Nucleus accumbens (tissue), 56 donors: ENCODE data around the gene RRP1.
A peak's percentile ranks its signal among the peaks of the same experiment; 100 is the strongest.

Source experiments
- DNase-seq, 56 donors: peaks; one replicate each; lab custom pipeline; 2025; lab: John Stamatoyannopoulos, UW

RRP1 gene

DNA sequence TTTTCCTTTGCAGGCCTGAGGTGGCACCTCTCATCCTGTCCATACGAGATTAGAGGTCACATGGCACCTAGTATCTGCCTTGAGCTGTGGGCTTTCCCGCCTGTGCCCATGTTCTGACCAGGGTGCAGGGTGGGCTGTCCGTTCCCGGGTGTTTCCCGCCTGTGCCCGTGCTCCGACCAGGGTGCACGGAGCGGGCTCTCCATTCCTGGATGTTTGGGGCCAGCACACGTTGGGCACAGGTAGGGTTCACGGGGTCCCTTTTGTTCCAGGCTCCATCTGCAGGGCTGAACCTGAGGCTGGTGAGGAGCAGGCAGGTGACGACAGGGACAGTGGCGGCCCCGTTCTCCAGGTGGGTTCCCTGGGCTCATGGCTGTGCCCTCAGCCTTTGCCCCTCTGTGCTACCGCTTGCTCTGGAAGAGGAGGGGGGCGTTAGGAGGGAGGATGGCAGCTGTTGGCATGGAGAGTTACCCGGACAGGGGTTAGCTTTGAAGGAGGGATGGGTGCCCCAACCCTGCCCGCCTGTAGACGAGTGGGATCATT lies 10.0 kb downstream of the RRP1 start:
- DNase-seq = no peak

DNA sequence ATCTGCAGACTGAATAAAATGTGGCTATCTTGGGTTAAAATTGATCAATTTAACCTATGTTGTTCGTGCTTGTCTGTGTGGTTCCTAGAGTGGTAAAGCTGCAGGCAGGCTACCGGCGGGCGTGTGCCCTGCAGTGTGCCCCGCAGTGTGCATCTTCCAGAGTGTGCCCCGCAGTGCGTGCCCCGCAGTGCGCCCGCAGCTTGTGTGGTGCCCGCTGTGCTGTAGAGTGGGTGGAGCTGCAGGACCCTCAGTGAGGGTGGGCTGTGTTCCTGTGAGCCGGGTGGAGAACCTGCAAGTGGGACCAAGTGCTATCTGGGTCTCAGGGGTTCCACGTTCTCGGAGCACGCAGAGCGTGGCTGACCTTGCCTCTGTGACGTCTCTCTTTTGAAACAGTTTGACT lies 10.7 kb downstream of the RRP1 start:
- no peak for DNase-seq

DNA sequence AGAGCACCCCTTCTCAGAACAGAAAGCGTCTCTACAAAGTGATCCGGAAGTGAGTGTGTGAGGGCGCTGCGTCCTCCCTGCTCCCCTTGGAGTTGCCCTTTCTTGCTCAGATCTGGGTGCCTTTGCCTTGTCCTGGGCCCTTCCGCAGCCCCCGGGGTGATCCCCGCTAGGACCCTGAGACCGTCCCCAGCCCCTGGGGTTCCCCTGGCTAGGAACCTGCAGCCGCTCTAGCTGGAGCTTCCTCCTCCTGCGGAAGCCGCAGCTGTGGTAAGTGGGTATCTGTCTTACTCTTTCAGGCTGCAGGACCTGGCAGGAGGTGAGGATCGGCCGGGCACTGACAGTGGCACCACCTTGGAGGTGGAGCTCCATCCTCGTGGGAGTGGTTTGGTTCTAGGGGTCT lies 11.2 kb downstream of the RRP1 start:
- no peak for DNase-seq

DNA sequence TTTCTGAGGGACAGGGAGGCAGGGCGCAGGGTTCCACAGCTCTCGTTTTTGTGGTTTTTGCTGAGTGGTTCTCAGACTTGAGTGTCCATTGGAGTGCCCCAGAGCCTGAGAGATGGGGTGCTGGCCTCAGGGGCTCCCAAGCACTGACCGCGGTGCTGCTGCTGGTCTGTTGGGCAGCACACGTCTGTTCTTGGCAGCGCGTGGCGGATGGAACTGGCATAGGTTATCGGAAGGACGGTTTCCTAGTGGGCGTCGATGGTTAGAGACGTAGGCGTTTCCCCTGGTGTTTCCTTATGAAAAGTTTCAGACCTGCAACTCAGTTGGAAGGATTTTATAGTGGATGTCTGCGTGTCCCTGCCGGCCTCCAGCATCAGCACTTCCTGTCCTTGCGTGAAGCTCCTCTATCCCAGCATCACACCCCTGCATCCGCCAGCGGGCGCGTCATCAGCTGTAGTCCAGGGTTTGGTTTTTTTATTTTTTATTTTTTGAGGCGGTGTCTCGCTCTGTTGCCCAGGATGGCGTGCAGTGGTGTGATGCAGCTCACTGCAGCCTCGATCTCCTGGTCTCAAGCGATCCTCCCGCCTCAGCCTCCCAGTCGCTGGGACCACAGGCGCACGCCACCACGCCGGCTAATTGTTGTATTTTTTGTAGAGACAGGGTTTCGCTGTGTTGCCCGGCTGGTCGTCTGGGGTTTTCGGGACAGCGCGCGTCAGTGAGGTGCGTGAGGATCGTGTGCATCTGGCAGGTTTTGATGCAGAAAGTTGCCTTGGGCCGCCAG lies 11.8 kb downstream of the RRP1 start:
- DNase-seq = no peak

DNA sequence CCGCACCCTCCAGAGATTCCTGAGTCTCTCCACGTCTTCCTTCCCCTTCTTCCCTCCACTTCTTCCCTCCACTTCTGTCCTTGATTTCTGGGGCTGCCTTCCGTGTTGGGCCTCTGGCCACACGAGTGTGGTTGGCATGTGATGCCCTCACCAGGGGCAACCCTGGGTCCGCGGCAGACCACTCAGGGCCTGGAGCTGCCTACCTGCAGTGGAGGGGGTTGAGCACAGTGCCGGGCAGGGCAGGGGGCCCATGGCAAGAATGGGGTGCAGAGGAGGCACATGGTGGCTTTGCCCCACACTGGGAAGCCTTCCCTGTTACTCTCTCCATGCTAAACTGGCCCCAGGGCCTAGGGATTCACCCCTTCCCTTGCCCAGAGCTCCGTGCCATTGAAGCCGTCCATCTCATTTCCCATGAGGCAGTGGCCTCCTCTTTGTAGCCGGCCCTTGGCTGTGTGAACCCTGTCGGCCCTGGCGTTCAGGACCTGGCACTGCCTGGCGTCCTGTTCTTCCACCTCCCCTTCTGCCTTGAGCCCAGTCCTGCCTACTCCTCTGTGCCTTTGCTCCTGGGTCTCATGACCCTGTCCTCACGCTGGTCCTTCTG lies 13.4 kb downstream of the RRP1 start:
- no peak for DNase-seq

DNA sequence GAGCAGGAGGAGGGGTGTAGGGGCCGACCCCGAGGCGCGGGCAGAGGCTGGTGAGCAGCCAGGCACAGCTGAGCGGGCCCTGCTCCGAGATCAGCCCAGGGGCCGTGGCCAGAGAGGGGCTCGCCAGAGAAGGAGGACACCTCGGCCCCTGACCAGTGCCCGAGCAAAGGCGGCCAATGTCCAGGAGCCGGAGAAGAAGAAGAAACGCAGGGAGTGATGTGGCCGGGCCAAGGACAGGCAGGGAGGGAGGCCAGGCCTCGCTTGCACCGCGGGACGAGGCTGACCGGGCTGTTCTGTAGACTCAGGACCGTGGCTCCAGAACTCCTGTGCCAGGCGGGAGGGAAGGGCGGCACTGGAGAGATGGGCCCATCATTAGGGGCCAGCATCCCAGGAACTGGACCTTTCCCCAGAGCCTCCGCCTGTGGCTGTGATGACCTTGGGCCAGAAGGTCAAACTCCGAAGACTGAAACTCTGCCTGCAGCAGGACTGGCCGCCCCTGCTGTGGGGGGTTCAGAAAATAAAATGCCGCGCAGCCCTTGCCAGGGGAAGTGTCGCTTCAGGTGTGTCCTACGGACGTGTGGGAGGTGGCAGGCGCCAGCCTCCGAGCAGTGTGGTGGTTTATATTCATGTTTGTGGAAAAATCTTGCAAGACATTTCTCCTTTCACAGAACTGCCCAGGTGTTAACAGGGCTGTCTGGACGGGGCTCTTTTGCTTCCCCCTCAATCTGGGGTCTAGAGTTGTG lies 14.4 kb downstream of the RRP1 start:
- no peak for DNase-seq

DNA sequence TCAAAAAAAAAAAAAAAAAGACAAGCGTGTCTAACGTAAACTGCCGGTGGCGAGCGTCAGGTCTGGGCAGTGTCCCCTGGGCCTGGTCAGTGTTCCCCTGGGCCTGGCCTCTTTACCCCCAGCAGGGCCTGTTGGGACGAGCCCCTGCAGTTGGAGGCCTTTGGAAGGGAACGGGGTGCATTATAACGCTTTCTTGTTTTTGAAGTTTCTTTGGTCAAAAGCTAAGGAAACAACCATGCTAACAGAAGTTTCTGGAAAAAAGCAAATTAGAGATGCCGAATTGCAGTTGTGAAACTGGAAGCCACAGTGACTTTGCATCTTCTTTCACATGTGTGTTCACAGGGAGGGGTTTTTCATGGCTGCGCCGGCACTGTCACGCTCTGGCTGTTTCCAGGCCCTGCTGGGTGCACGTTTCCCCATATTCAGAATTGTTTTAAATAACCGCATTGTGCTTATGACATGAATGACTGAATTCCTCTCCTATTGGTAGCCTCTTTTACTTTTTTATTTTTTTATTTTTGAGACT lies 16.0 kb downstream of the RRP1 start:
- no peak for DNase-seq

DNA sequence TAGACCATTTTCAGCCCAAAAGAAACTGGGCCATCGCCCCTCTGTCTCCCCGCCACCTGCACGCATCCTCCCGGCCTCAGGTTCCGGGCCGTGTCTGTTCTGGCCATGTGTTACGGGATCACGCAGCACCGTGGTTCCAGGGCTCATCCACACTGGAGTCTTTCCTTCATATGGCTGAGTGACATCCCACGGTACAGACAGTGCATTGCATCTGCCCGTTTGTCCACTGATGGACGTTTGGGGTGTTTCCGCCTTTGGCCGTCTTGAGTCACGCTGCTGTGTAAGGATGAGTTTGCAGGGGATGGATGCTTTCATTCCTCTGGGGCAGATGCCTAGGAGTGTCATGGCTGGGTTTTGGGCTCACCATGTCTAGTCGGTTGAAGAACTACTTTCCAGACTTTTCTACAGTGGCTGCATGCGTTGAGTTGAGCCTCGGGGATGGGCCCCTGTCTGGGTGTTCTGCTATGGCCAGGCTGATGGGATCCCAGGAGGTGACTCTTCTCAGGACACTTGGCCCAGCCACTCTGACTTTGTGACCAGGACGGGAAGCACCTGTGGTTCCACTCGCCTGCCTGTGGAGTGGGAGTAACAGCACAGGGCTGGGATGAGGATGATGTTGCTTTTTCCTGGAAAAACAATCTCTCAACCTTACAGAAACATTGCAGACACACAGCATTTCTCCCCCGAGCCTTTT lies 16.8 kb downstream of the RRP1 start:
- no peak for DNase-seq

DNA sequence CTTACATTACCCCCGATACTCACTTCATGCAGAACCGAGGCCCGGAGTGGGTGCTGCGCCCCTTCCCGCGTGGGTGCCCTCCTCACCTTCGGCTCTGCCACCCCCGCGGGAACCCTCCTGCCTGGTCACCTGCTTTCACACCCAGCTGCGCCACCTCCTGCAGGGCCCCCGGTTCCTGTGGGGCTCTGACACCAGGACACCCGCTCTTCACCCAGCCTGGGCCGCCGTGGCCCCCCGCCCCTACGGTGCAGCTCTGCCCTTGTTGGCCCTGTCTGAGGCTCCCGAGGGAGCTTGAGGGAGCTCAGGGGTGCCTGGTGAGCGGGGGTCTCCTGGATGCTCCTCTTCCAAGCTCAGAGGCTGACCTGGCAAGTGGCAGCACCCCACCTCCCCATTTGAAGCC lies 19.0 kb downstream of the RRP1 start:
- DNase-seq = no peak

DNA sequence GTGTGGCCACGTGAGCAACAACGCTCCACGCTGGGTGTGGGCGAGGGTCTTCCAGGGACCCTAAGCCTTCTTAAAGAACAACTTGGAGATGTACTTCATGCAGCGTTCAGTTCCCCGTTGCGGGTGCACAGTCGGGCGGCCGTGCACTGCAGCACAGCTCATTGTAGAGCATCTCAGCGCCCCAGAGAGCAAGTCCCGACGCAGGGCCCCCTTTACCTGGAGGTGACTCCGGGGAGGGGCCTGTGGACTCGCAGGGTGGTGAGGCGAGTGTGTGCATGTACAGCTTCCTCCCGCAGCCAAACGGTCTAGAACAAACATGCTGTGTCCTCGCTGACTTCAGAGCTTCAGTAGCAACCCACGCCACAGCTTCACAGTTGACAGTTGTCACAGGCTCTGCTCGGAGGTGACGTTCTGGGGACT lies 19.5 kb downstream of the RRP1 start:
- peak in 8 of 56 donors; percentile 4 to 30 (median 21) for DNase-seq

DNA sequence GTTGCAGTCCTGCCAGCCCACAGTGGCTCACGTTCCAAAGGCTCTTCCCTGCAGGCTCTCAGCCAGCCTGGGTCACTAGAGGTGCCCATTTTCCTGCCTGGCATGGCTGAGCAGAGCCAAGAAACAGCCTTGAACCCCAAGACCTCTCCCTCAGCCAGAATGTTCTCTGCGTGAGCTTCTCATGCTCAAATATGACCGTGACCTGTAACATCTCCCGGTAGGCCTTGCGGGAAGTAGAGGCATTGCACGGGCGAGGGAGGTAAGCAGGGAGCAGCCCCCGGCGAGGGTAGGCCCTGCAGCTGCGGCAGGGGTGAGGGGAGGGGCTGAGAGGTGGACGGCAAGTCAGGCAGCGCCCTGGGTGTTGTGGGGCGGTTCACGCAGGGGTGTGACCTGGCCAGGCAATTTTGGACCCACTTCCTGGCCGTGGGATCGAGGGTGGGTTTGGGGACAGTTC lies 20.0 kb downstream of the RRP1 start:
- DNase-seq = no peak

DNA sequence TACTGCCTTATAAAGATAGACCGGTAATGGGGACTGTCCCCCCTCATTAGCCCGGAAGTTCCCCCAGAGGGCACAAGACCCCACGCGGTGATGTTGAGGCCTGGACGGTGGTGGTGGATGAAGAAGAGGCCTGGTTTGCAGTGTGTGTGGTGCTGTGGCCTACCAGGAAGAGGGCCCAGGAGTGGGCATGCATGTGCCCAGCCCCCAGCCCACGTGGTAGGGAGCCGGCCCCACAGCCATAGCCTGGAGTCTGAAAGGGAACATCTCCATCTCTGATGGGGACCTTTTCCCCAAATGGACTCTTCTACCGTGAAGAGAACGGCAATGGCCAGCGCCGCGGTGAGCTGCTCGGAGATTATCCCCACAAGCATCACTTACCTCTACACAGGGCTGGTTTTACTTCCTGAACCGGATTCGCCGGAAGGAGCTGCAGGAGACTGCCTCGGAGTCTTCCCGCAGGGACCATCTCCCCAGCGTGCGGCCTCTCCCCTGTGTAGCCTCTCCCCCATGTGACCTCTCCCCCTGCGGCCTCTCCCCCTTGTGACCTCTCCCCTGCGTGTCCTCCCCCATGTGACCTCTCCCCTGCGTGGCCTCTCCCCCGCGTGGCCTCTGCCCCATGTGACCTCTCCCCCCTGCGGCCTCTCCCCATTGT lies 20.6 kb downstream of the RRP1 start:
- no peak for DNase-seq

DNA sequence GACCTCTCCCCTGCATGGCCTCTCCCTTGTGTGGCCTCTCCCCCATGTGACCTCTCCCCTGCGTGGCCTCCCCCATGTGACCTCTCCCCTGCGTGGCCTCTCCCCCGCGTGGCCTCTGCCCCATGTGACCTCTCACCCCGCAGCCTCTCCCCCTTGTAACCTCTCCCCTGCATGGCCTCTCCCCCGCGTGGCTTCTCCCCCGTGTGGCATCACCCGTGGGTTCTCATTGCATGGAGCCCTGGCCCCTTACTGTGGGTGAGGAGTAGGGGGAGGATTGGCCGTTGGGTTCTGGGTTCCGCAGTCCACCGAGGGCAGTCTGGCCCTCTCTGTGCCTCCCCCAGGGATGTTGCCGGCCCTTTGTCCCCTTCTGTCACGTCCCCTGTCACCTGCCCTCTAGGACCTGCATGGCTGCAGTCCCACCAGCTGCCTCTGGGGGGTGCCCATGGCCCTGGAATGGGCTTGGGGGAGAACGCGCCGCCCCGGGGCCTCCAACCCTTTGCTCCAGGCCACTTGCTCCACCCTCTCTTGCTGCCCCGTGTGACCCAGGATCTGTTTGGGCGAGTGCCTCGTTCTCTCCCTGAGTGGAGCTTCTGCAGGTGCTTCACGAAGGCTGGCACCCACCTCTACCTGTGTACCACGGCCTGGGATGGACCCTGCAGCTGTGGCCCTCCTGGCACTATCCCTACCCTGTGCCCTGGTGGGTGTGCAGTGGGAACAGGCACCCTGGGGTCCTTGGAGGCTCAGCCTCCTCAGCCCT lies 21.3 kb downstream of the RRP1 start:
- peak in 53 of 56 donors; percentile 10 to 90 (median 57) for DNase-seq

DNA sequence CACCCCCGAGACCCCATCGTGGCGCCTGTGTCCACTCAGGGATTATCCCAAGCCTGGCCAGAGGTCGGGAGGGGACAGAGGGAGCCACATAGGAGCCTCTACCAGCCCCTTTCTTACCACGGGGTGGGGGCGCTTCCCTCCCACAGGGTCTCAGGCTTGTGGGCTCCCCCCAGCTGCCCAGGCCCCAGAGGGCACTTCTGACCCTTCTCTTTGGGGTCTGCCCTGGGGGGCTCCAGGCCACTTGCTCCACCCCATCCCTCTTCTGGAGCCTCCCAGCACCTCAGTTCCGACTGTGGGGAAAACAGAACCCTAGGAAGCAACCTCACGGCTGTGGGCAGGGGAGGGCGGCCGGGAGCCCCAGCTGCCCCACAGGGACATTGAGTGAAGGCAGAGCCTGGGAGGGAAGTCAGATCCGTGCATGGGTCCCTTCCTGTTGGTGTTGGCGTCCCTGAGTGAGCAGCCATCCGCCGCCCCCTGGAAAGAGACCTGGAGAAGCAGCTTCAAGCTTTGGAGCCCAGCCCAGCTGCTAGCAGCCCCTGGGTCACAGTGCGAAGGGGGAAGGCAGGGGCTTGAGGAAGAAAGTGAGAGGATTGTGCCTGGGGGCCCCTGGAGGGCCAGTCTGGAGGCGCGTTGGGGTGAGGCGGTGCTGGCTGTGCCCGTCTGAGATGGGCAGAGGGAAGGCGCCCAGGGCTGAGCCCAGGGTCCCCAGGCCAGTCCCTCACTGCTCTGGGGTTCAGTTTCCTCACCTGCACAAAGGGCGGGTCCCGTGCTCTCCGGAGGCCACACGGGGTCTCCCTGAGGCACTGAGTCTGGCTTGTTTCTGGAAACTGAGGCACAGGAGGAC lies 22.1 kb downstream of the RRP1 start:
- no peak for DNase-seq

DNA sequence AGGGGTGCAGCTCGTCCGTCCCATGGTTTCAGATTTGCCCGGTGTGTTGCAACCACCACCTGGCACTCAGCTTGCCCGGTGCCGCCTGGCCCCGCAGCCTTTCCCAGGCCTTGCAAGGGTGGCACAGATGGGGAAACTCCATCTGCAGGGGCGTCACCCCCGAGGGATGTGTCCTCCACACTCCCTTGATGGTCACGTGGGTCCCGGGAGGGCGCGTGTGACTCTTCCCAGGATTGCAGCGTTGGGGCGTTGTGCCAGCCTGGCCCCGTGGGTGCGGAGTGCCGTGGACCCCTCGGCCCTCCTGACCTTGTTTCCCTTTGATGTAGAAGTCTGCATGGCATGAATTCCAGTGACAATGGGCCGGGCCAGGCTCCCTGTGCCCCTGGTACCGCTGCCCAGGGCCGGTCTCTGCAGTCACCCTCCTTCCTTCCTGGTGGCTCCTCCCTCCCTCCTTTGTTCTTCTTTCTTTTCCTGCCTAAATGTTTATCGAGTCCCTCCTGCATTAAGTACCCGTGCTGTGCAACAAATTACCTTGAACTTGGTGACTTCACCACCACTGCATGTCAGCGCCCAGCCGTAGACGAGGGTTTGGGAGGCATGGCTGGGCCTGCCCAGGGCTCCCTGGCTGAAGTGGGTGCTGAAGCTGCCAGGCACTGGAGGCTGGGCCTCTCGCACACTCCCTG lies 22.9 kb downstream of the RRP1 start:
- peak in 2 of 56 donors; percentile 6 to 17 for DNase-seq

DNA sequence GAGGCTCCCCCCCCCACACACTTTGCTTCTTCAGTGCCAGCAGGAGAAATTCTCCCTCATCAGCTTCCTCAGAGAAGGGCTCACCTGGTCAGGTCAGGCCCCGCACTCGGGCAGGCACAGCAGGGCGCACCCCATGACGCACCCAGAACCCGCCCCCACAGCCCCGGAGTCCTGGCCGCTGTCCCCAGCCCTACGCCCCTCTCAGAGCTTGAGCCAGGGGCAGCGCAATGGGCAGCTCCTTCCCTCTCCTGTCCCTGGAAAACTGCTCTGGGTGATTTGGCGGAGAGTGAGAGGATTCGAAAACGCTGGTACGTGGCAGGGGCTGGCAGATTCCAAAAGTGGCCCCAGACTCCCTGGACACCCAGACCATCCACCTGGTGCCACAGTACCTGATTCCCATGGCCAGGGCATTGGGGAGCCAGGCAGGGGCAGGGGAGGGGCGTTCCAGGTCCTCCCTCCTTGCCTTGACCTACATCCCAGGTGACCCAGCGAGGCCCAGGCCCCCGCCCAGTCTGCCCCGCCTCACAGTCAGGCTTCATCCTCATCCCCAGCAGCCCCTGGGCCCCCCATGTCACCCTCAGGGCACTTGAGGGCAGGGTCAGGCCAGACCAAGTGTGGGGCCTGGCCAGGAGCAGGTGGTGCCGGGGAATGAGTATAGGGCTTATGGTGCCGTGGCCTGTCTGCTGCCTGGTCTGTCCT lies 23.7 kb downstream of the RRP1 start:
- DNase-seq = no peak

DNA sequence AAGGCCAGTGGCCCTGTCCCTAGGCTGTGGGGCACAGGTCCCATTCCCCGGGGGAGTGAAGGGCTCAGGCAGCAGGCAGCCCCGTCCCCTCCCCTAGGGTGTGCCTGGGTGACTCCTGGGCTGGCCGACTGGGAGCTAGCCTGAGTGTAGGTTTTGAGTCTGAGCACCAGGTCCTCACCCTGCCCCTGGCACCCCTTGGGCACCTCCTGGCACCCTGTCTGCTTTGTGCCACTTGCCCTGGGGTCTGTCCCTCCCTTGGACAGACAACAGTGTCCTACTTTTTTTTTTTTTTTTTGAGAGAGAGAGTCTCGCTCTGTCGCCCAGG lies 24.2 kb downstream of the RRP1 start:
- DNase-seq = no peak
